ENCODE data around the gene CCDC90B. TPM values are rescaled to one million over a fixed set of nuclear protein-coding genes. Genes with fewer than 3 reads are reported as not detected.

Gene CCDC90B
- total RNA-seq, 1 experiment from 2014 or later, result 35.9 TPM

DNA sequence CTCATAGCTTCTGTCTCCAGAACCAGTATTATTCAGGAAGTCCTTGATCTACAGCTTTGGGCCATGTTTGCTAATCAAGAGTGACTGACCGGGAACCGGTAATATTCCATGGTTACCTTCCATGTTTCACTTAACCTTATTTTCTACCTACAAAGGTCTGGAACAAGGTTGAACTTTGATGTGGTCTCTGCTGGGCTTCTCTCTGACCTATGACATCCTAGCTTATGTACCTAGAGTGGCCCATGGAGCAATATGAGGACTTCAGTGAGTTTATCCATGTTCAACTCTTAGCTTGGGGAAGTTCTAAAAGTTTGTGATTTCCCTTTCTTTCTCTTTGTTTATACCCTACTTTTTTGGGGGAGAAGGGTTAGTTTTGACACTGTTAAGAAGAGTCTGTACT is 33.2 kb downstream of the CCDC90B start:
- H3K4me1 ChIP-seq (ENCODE audit: insufficient read depth, low read length), result no peaks in the 10 kb centered on the region
- no peak overlapping the region for H2BK15ac ChIP-seq (ENCODE audit: low read depth, low read length)
- H3K27me3 Mint-ChIP-seq (ENCODE audit: low read depth), result no peaks in the 10 kb centered on the region
- H2AFZ ChIP-seq (ENCODE audit: low read length), result no peak overlapping the region
- H3K27me3 ChIP-seq (ENCODE audit: insufficient read depth, low read length), result no peaks in the 10 kb centered on the region
- H3K18ac ChIP-seq (ENCODE audit: insufficient read length, low read depth, low read length), result no peak overlapping the region
- no peak overlapping the region for H3T11ph ChIP-seq (ENCODE audit: low read length)
- H4K20me1 ChIP-seq (ENCODE audit: control insufficient read depth, insufficient read depth, insufficient read length), result no peaks in the 10 kb centered on the region
- no peak overlapping the region for H4K8ac ChIP-seq (replicated peaks; ENCODE audit: insufficient read length, low read depth, low read length)
- no peak overlapping the region for H3K27ac Mint-ChIP-seq
- H3K79me2 ChIP-seq (ENCODE audit: insufficient read depth, low read length), result no peaks in the 10 kb centered on the region
- DNase-seq, result no peak
- H3K36me3 Mint-ChIP-seq (ENCODE audit: insufficient read depth in 1 of 3, low read depth in 3 of 3), result no peaks in the 10 kb centered on the region; a peak in 1 of 7 replicates
- no peaks in the 10 kb centered on the region for H3K9me3 ChIP-seq (ENCODE audit: control insufficient read depth, low read depth, low read length)
- H3K9ac ChIP-seq (ENCODE audit: extremely low read depth, insufficient read length, low read length), result no peak overlapping the region
- H3K23me2 ChIP-seq (ENCODE audit: insufficient read length, low read depth, low read length, poor library complexity, severe bottlenecking), result no peaks in the 10 kb centered on the region
- H3K4me2 ChIP-seq (ENCODE audit: insufficient read depth, insufficient read length, low read length), result no peak overlapping the region
- H2BK120ac ChIP-seq (ENCODE audit: low read depth, low read length, poor library complexity, severe bottlenecking), result no peak overlapping the region
- no peak overlapping the region for H3K56ac ChIP-seq (ENCODE audit: insufficient read length, low read depth, low read length)
- H4K5ac ChIP-seq (ENCODE audit: insufficient read length, low read depth, low read length), result no peak overlapping the region
- no peaks in the 10 kb centered on the region for H3K4me1 Mint-ChIP-seq
- no peak overlapping the region for H3K4ac ChIP-seq (ENCODE audit: low read depth, low read length)
- H3K4me3 Mint-ChIP-seq, result no peak overlapping the region
- H4K91ac ChIP-seq (ENCODE audit: insufficient read length, low read depth, low read length), result no peak overlapping the region
- H3K14ac ChIP-seq (ENCODE audit: insufficient read depth, low read length), result no peak overlapping the region
- no CpG with 5 or more reads among the region's 2 CpGs for WGBS (ENCODE audit: extremely low coverage, insufficient read length, low lambda C conversion rate)
- H3K23ac ChIP-seq (ENCODE audit: insufficient read length, low read depth, low read length), result no peak overlapping the region
- H2BK20ac ChIP-seq (ENCODE audit: low read depth, low read length, poor library complexity, severe bottlenecking), result no peak overlapping the region
- H3K9me3 Mint-ChIP-seq, result no peaks in the 10 kb centered on the region
- no peak overlapping the region for H2BK12ac ChIP-seq (ENCODE audit: insufficient read length, low read depth, low read length)
- no peak overlapping the region for H2BK5ac ChIP-seq (ENCODE audit: insufficient read length, low read length)
- TF ChIP-seq, protein P1, sequence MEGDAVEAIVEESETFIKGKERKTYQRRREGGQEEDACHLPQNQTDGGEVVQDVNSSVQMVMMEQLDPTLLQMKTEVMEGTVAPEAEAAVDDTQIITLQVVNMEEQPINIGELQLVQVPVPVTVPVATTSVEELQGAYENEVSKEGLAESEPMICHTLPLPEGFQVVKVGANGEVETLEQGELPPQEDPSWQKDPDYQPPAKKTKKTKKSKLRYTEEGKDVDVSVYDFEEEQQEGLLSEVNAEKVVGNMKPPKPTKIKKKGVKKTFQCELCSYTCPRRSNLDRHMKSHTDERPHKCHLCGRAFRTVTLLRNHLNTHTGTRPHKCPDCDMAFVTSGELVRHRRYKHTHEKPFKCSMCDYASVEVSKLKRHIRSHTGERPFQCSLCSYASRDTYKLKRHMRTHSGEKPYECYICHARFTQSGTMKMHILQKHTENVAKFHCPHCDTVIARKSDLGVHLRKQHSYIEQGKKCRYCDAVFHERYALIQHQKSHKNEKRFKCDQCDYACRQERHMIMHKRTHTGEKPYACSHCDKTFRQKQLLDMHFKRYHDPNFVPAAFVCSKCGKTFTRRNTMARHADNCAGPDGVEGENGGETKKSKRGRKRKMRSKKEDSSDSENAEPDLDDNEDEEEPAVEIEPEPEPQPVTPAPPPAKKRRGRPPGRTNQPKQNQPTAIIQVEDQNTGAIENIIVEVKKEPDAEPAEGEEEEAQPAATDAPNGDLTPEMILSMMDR (conservative IDR thresholded peaks at IDR 0.05), result no peak
- no peaks in the 10 kb centered on the region for H3K79me1 ChIP-seq (ENCODE audit: insufficient read depth, low read depth, low read length, poor library complexity, severe bottlenecking)
- no peak overlapping the region for H2AK5ac ChIP-seq (ENCODE audit: insufficient read length, low read length)
- H3K27ac ChIP-seq (ENCODE audit: insufficient read length, low read depth, low read length), result no peak overlapping the region
